ENCODE results near the gene SHISA9.
A peak's percentile ranks its signal among the peaks of the same experiment; 100 is the strongest.
"Not testable (repeated sequence)": the region's sequence is repeated elsewhere in the genome, so short reads cannot be mapped to it uniquely, and the experiment has no call there.

Gene SHISA9

GRCh38 chr16:12901597-12902461, at the start of gene SHISA9:
SHISA9 (plus strand) TSS chr16:12901598.
- H3K27me3 ChIP-seq: peaks cover 88% of the 10 kb centered on the region
- no peaks in the 10 kb centered on the region for H3K9me3 ChIP-seq
- no peak within 1 kb of the TSS for H3K27ac ChIP-seq
- peak within 1 kb of the TSS; percentile 65 for H3K4me3 ChIP-seq
- H3K4me2 ChIP-seq: peak within 1 kb of the TSS; percentile 95
- peaks cover 29% of the 10 kb centered on the region for H3K4me1 ChIP-seq
- no peak for TF ChIP-seq Cebpa-rat (IDR thresholded peaks at IDR 0.05)
- no peaks in the 10 kb centered on the region for H3K36me3 ChIP-seq
- H3K9ac ChIP-seq: no peak within 1 kb of the TSS
- peaks cover 51% of the 10 kb centered on the region for H4K20me1 ChIP-seq

GRCh38 chr16:12853972-12854371, 47.4 kb upstream of the SHISA9 start:
- H3K4me3 ChIP-seq: no peak overlapping the region
- H3K4me1 ChIP-seq: no peaks in the 10 kb centered on the region
- no peak overlapping the region for H3K4me2 ChIP-seq
- H3K9ac ChIP-seq: no peak overlapping the region
- no peak for TF ChIP-seq Cebpa-rat (IDR thresholded peaks at IDR 0.05)
- no peaks in the 10 kb centered on the region for H4K20me1 ChIP-seq
- peaks cover 8% of the 10 kb centered on the region for H3K9me3 ChIP-seq
- H3K36me3 ChIP-seq: no peaks in the 10 kb centered on the region
- H3K27ac ChIP-seq: no peak overlapping the region
- H3K27me3 ChIP-seq: no peaks in the 10 kb centered on the region

DNA sequence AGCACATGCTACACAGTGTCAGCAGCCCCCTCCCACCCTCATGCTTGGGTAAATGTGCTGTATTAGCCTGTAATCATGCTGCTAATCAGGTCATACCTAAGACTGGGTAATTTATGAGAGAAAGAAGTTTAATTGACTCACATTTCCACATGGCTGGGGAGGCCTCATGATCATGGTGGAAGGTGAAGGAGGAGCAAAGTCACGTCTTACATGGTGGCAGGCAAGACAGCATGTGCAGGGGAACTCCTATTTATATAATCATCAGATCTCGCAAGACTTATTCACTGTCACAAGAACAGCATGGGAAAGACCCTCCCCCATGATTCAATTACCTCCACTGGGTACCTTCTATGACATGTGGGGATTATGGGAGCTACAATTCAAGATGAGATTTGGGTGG, 44.0 kb upstream of the SHISA9 start:
- not testable (repeated sequence) for H3K4me2 ChIP-seq, H3K36me3 ChIP-seq, H3K27ac ChIP-seq, H3K4me3 ChIP-seq, H3K9ac ChIP-seq, H3K4me1 ChIP-seq, H4K20me1 ChIP-seq, H3K27me3 ChIP-seq, H3K9me3 ChIP-seq

DNA sequence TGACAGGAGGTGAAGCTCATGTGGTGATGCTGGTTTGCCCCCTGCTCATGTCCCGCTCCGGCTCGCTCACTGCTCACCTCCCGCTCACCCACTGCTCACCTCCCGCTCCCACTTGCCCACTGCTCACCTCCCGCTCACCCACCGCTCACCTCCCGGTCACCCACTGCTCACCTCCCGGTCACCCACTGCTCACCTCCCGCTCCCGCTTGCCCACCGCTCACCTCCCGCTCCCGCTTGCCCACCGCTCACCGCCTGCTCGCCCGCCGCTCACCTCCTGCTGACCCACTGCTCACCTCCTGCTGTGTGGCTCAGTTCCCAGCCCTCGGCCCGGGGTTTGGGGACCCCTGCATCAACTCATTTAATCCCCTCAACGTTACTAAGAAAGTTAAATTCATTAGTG, 39.1 kb upstream of the SHISA9 start:
- no peak for TF ChIP-seq Cebpa-rat (IDR thresholded peaks at IDR 0.05)
- H3K36me3 ChIP-seq: no peaks in the 10 kb centered on the region

GRCh38 chr16:12862941-12863340, 38.5 kb upstream of the SHISA9 start:
- Histone ChIP-seq H3K4me1 (peaks cover 4% of the 10 kb centered on the region), H3K4me3 (no peak overlapping the region), H4K20me1 (no peaks in the 10 kb centered on the region), H3K9ac (no peak overlapping the region), H3K36me3 (no peaks in the 10 kb centered on the region), H3K9me3 (no peaks in the 10 kb centered on the region), H3K27me3 (no peaks in the 10 kb centered on the region), H3K4me2 (no peak overlapping the region), H3K27ac (no peak overlapping the region)
- no peak for TF ChIP-seq Cebpa-rat (IDR thresholded peaks at IDR 0.05)

More for the DNA sequence above, 39.1 kb upstream of the SHISA9 start:
- Histone ChIP-seq H4K20me1 (no peaks in the 10 kb centered on the region), H3K4me2 (no peak overlapping the region), H3K9me3 (peaks cover 4% of the 10 kb centered on the region), H3K4me1 (no peaks in the 10 kb centered on the region), H3K27ac (no peak overlapping the region), H3K27me3 (no peaks in the 10 kb centered on the region), H3K4me3 (no peak overlapping the region), H3K9ac (no peak overlapping the region)

DNA sequence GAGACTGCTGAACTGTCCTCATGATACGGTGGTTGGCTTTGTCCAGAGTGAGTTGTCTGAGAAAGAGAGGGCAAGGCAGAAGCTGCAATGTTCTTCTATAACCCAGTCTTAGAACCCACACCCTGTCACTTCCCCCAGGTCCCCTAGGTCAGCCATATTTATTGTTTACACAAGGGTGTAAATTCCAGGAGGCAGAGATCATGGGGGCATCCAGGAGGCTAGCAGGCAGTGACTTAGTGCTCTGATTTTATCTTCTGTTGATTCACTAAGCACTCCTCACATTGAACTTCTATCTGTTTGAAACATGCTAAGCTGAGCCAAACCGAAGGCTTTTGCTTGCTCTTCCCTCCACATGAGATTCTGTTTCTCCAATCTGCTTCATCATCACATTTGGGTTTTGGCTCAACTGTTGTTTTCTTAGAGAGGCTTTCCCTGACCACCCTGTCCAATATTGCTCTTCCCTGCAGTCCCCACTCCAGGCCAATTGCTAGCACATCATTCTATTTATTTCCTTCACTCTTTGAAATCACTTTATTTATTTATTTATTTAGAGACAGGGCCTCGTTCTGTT, 34.3 kb upstream of the SHISA9 start:
- Histone ChIP-seq H3K4me1 (peaks cover 11% of the 10 kb centered on the region), H3K27ac (no peak overlapping the region), H4K20me1 (no peaks in the 10 kb centered on the region), H3K9ac (no peak overlapping the region), H3K4me2 (no peak overlapping the region), H3K4me3 (no peak overlapping the region), H3K9me3 (no peaks in the 10 kb centered on the region), H3K36me3 (no peaks in the 10 kb centered on the region), H3K27me3 (no peaks in the 10 kb centered on the region)
- TF ChIP-seq Cebpa-rat (IDR thresholded peaks at IDR 0.05): no peak

GRCh38 chr16:12868169-12868568, 33.2 kb upstream of the SHISA9 start:
- Histone ChIP-seq H3K4me3 (no peak overlapping the region), H3K4me2 (peak overlapping the region; percentile 46)
- TF ChIP-seq Cebpa-rat (IDR thresholded peaks at IDR 0.05): no peak

DNA sequence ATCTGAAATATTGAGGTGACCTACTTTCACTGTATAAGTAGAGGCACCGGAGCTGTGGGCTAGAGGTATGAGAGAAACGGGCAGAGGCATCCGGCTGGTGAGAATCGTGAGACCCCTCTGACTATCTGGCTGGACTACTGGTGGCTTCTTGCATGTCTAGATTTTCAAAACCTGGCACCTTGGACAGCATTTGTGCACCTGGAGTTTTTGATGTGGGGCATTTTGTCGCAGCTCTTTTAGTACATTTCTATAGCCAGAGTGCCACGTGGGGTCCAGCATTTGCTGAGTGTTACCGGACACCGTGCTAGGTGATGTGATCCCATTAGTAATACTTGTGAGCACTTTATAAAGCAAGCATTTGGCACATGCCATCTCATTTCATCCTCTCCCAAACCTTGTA, 32.6 kb upstream of the SHISA9 start:
- H3K9ac ChIP-seq: no peak overlapping the region
- H3K9me3 ChIP-seq: no peaks in the 10 kb centered on the region
- H3K4me3 ChIP-seq: no peak overlapping the region
- peaks cover 11% of the 10 kb centered on the region for H3K4me1 ChIP-seq
- H3K4me2 ChIP-seq: peak overlapping the region; percentile 46; the same call in 1 of the 2 replicates
- H4K20me1 ChIP-seq: no peaks in the 10 kb centered on the region
- H3K27me3 ChIP-seq: no peaks in the 10 kb centered on the region
- H3K27ac ChIP-seq: no peak overlapping the region
- TF ChIP-seq Cebpa-rat (IDR thresholded peaks at IDR 0.05): no peak
- H3K36me3 ChIP-seq: no peaks in the 10 kb centered on the region

More at GRCh38 chr16:12868169-12868568, 33.2 kb upstream of the SHISA9 start:
- Histone ChIP-seq H3K9ac (no peak overlapping the region), H3K9me3 (no peaks in the 10 kb centered on the region), H3K4me1 (peaks cover 11% of the 10 kb centered on the region), H4K20me1 (no peaks in the 10 kb centered on the region), H3K27me3 (no peaks in the 10 kb centered on the region), H3K36me3 (no peaks in the 10 kb centered on the region), H3K27ac (no peak overlapping the region)

DNA sequence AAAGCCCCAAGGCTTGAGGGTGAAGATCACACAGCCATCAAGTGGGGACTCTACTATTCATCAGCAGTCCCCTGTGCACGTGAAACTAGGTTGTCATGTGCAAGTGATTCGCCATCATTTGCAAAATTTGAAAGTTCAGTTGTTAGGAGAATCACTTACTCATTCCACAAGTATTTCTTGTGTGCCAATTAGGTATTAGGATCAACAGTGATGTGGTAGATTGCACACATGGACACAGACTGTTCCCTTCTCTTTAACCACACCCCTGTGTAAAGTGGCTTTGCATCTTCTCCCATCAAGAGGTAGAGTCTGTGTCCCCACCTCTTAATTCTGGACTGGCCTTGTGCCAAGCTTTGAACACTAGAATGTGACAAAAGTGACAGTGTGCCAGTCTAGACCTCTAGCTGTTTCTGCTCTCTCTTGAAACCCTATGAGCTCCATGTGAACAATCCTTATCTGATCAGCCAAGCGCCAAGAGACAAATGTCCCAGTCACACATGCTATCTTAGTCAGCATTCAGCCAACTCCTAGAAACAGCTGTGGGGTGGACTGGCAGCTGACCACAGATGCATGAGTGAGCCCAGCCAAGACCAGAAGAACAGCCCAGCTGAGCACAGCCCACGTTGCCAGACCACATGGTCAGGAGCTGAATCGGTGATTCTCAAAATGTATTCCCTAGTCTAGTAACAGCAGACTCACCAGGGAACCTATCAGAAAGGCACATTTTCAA, 31.5 kb upstream of the SHISA9 start:
- Histone ChIP-seq H3K4me1 (peaks cover 11% of the 10 kb centered on the region), H3K4me2 (no peak overlapping the region), H3K4me3 (no peak overlapping the region), H3K27me3 (no peaks in the 10 kb centered on the region), H3K27ac (no peak overlapping the region), H4K20me1 (no peaks in the 10 kb centered on the region), H3K9me3 (no peaks in the 10 kb centered on the region), H3K9ac (no peak overlapping the region), H3K36me3 (no peaks in the 10 kb centered on the region)
- TF ChIP-seq Cebpa-rat (IDR thresholded peaks at IDR 0.05): no peak

GRCh38 chr16:12871784-12872183, 29.6 kb upstream of the SHISA9 start:
- TF ChIP-seq Cebpa-rat (IDR thresholded peaks at IDR 0.05): no peak
- no peak overlapping the region for H3K4me3 ChIP-seq
- no peak overlapping the region for H3K9ac ChIP-seq
- no peak overlapping the region for H3K4me2 ChIP-seq
- peaks cover 11% of the 10 kb centered on the region for H3K4me1 ChIP-seq
- H3K36me3 ChIP-seq: no peaks in the 10 kb centered on the region
- no peak overlapping the region for H3K27ac ChIP-seq
- H3K27me3 ChIP-seq: no peaks in the 10 kb centered on the region
- no peaks in the 10 kb centered on the region for H4K20me1 ChIP-seq
- no peaks in the 10 kb centered on the region for H3K9me3 ChIP-seq
